SK-N-MC (cell line): ENCODE measurements around the gene CHAT.

Experiments
- EZH2 ChIP-seq: fragments of 200-600 bp; sonication (generic); IDR thresholded peaks from one replicate; pipeline ENCODE4 v1.6.1; 2017; ENCODE audit warnings: antibody characterized with exemption
- POLR2AphosphoS5 ChIP-seq: IDR thresholded peaks from 2 replicates; pipeline ENCODE4 v1.6.1; 2012; ENCODE audit warnings: mild to moderate bottlenecking, low read depth, low read length, borderline replicate concordance

DNA sequence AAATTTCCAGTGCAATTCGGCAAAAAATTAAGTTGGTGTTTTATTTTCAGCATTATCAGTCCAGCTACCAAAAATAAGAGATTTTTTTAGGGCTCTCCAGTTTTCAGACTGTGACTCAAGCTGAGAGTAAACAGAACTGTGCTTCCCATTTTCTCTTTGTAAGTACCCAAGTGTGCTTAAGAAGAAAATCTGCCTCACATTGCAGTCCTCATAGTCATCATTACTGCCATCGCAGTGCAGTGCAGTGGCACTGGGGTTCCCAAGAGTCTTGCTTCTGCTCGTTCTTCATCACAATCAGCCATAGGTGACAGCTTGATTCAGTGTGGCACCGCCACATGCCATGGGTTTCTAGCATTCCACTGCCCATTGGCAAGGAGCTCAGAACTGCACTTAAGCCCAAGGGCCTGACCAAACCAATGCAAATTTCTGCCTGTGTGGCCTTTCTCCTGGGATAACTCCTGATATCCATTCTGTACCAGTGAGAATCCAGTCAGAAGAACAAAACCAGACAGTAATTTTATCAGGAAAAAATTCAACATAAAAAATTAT lies 49.3 kb upstream of the CHAT start:
- TF ChIP-seq EZH2 (no peak), POLR2AphosphoS5 (no peak)
